Measurements from ENCODE around the gene TLK2.
"Not testable (repeated sequence)": the region's sequence is repeated elsewhere in the genome, so short reads cannot be mapped to it uniquely, and the experiment has no call there.

TLK2 gene

GRCh38 chr17:62490990-62491389 lies 12.4 kb downstream of the TLK2 start:
- not testable (repeated sequence) for DNase-seq (ENCODE audit: low read depth)

- DNase-seq (ENCODE audit: low read depth): not testable (repeated sequence)
Observed at GRCh38 chr17:62493049-62493655, 14.5 kb downstream of the TLK2 start.

GRCh38 chr17:62494073-62494472 lies 15.4 kb downstream of the TLK2 start:
- DNase-seq (ENCODE audit: low read depth): not testable (repeated sequence)

GRCh38 chr17:62496344-62496743 lies 17.7 kb downstream of the TLK2 start:
- DNase-seq (ENCODE audit: low read depth): not testable (repeated sequence)

- DNase-seq (ENCODE audit: low read depth): not testable (repeated sequence)
Observed at GRCh38 chr17:62498796-62499195, 20.2 kb downstream of the TLK2 start.

- DNase-seq (ENCODE audit: low read depth): not testable (repeated sequence)
Observed at GRCh38 chr17:62500463-62500862, 21.8 kb downstream of the TLK2 start.

- DNase-seq (ENCODE audit: low read depth): not testable (repeated sequence)
Observed at GRCh38 chr17:62504857-62505256, 26.2 kb downstream of the TLK2 start.

- DNase-seq (ENCODE audit: low read depth): not testable (repeated sequence)
Observed at GRCh38 chr17:62507191-62507836, 28.7 kb downstream of the TLK2 start.

GRCh38 chr17:62510247-62510819 lies 31.7 kb downstream of the TLK2 start:
- DNase-seq (ENCODE audit: low read depth): not testable (repeated sequence)

- not testable (repeated sequence) for DNase-seq (ENCODE audit: low read depth)
Observed at GRCh38 chr17:62511014-62511413, 32.4 kb downstream of the TLK2 start.

- DNase-seq (ENCODE audit: low read depth): not testable (repeated sequence)
Observed at GRCh38 chr17:62516376-62516775, 37.8 kb downstream of the TLK2 start.

- not testable (repeated sequence) for DNase-seq (ENCODE audit: low read depth)
Observed at GRCh38 chr17:62521295-62521694, 42.7 kb downstream of the TLK2 start.

- not testable (repeated sequence) for DNase-seq (ENCODE audit: low read depth)
Observed at GRCh38 chr17:62524077-62524476, 45.5 kb downstream of the TLK2 start.

- not testable (repeated sequence) for DNase-seq (ENCODE audit: low read depth)
Observed at GRCh38 chr17:62525317-62525716, 46.7 kb downstream of the TLK2 start.

- not testable (repeated sequence) for DNase-seq (ENCODE audit: low read depth)
Observed at GRCh38 chr17:62530936-62531335, 52.3 kb downstream of the TLK2 start.

GRCh38 chr17:62536557-62536956 lies 57.9 kb downstream of the TLK2 start:
- DNase-seq (ENCODE audit: low read depth): not testable (repeated sequence)

GRCh38 chr17:62541073-62541472 lies 62.4 kb downstream of the TLK2 start:
- not testable (repeated sequence) for DNase-seq (ENCODE audit: low read depth)

GRCh38 chr17:62543278-62543775 lies 64.7 kb downstream of the TLK2 start:
- not testable (repeated sequence) for DNase-seq (ENCODE audit: low read depth)

- DNase-seq (ENCODE audit: low read depth): not testable (repeated sequence)
Observed at GRCh38 chr17:62546066-62546465, 67.4 kb downstream of the TLK2 start.

GRCh38 chr17:62552851-62553659 lies 74.4 kb downstream of the TLK2 start:
- peak; percentile 34 for DNase-seq (ENCODE audit: low read depth)

GRCh38 chr17:62557532-62557931 lies 78.9 kb downstream of the TLK2 start:
- DNase-seq (ENCODE audit: low read depth): not testable (repeated sequence)

GRCh38 chr17:62558941-62559340 lies 80.3 kb downstream of the TLK2 start:
- not testable (repeated sequence) for DNase-seq (ENCODE audit: low read depth)
